ENCODE measurements around the gene MLKL. TPM values are rescaled to one million over a fixed set of nuclear protein-coding genes. Genes with fewer than 3 reads are reported as not detected.

The MLKL gene
- total and polyA plus RNA-seq, 2 experiments from 2014 or later, result 10.4 to 13.6 TPM

- no peak for DNase-seq
- Histone ChIP-seq H2AFZ (no peak overlapping the region), H3K27me3 (replicated peaks; ENCODE audit: insufficient read depth) (no peaks in the 10 kb centered on the region), H4K20me1 (ENCODE audit: insufficient read depth) (no peaks in the 10 kb centered on the region; the same call in 1 of the 2 replicates), H3K9me3 (ENCODE audit: low read depth) (no peaks in the 10 kb centered on the region), H3K9me2 (ENCODE audit: insufficient read depth) (no peaks in the 10 kb centered on the region), H3F3A (ENCODE audit: insufficient read depth) (no peaks in the 10 kb centered on the region), H3K9ac (no peak overlapping the region), H3K79me2 (ENCODE audit: insufficient read depth) (peaks cover 97% of the 10 kb centered on the region), H3K27ac (no peak overlapping the region), H3K36me3 (ENCODE audit: low read depth) (peaks cover 22% of the 10 kb centered on the region; the same call in 1 of the 2 replicates), H3K4me1 (ENCODE audit: insufficient read depth) (peaks cover 7% of the 10 kb centered on the region; the same call in 1 of the 2 replicates), H3K4me3 (no peak overlapping the region), H3K4me2 (ENCODE audit: unreplicated experiment) (no peak overlapping the region)
- in situ Hi-C loops (cut with MboI), result no loop called here
- TF ChIP-seq EZH2 (IDR thresholded peaks at IDR 0.05; ENCODE audit: insufficient read depth, poor library complexity, severe bottlenecking), result no peak
- no peak for TF ChIP-seq EZH2phosphoT487 (IDR thresholded peaks at IDR 0.05; ENCODE audit: insufficient read depth, low read depth)
- 88% methylated on average over 1 of the region's 1 CpG for WGBS, 2 experiments (ENCODE audit: low coverage in 1 of 2, low lambda C conversion rate in 2 of 2, missing lambda C conversion rate in 2 of 2)
These were observed 48.4 kb downstream of the MLKL start for GRCh38 chr16:74652249-74652648.

GRCh38 chr16:74651841-74652240 is 48.8 kb downstream of the MLKL start:
- H3K27me3 ChIP-seq (replicated peaks; ENCODE audit: insufficient read depth), result no peaks in the 10 kb centered on the region
- H2AFZ ChIP-seq, result no peak overlapping the region
- H4K20me1 ChIP-seq (ENCODE audit: insufficient read depth), result no peaks in the 10 kb centered on the region; the same call in 1 of the 2 replicates
- H3F3A ChIP-seq (ENCODE audit: insufficient read depth), result no peaks in the 10 kb centered on the region
- peaks cover 22% of the 10 kb centered on the region; the same call in 1 of the 2 replicates for H3K36me3 ChIP-seq (ENCODE audit: low read depth)
- no peak for DNase-seq
- no peak overlapping the region for H3K4me3 ChIP-seq
- TF ChIP-seq EZH2 (IDR thresholded peaks at IDR 0.05; ENCODE audit: insufficient read depth, poor library complexity, severe bottlenecking) (no peak), EZH2phosphoT487 (IDR thresholded peaks at IDR 0.05; ENCODE audit: insufficient read depth, low read depth) (no peak)
- in situ Hi-C loops (cut with MboI), result no loop called here
- no peak overlapping the region for H3K9ac ChIP-seq
- no peaks in the 10 kb centered on the region for H3K9me2 ChIP-seq (ENCODE audit: insufficient read depth)
- no peaks in the 10 kb centered on the region for H3K9me3 ChIP-seq (ENCODE audit: low read depth)
- no peak overlapping the region for H3K4me2 ChIP-seq (ENCODE audit: unreplicated experiment)
- no peak overlapping the region for H3K27ac ChIP-seq
- WGBS, 2 experiments (ENCODE audit: low coverage in 1 of 2, low lambda C conversion rate in 2 of 2, missing lambda C conversion rate in 2 of 2), result 87 to 98% methylated on average over 2 of the region's 2 CpGs
- peaks cover 11% of the 10 kb centered on the region; the same call in 1 of the 2 replicates for H3K4me1 ChIP-seq (ENCODE audit: insufficient read depth)
- peaks cover 97% of the 10 kb centered on the region for H3K79me2 ChIP-seq (ENCODE audit: insufficient read depth)

GRCh38 chr16:74650966-74651567 is 49.6 kb downstream of the MLKL start:
- no peak overlapping the region for H3K4me3 ChIP-seq
- H3K9me2 ChIP-seq (ENCODE audit: insufficient read depth), result no peaks in the 10 kb centered on the region
- H3K9me3 ChIP-seq (ENCODE audit: low read depth), result no peaks in the 10 kb centered on the region
- TF ChIP-seq EZH2phosphoT487 (IDR thresholded peaks at IDR 0.05; ENCODE audit: insufficient read depth, low read depth) (no peak), EZH2 (IDR thresholded peaks at IDR 0.05; ENCODE audit: insufficient read depth, poor library complexity, severe bottlenecking) (no peak)
- H3K9ac ChIP-seq, result no peak overlapping the region
- peaks cover 22% of the 10 kb centered on the region; the same call in 1 of the 2 replicates for H3K36me3 ChIP-seq (ENCODE audit: low read depth)
- no peak overlapping the region for H3K27ac ChIP-seq
- in situ Hi-C loops (cut with MboI), result no loop called here
- H3F3A ChIP-seq (ENCODE audit: insufficient read depth), result no peaks in the 10 kb centered on the region
- H4K20me1 ChIP-seq (ENCODE audit: insufficient read depth), result no peaks in the 10 kb centered on the region; the same call in 1 of the 2 replicates
- no peak overlapping the region for H3K4me2 ChIP-seq (ENCODE audit: unreplicated experiment)
- 82 to 83% methylated on average over 6 of the region's 6 CpGs for WGBS, 2 experiments (ENCODE audit: low coverage in 1 of 2, low lambda C conversion rate in 2 of 2, missing lambda C conversion rate in 2 of 2)
- no peak overlapping the region for H2AFZ ChIP-seq
- peak; percentile 27 for DNase-seq
- H3K4me1 ChIP-seq (ENCODE audit: insufficient read depth), result peaks cover 11% of the 10 kb centered on the region; the same call in 1 of the 2 replicates
- peaks cover 97% of the 10 kb centered on the region for H3K79me2 ChIP-seq (ENCODE audit: insufficient read depth)
- no peaks in the 10 kb centered on the region for H3K27me3 ChIP-seq (replicated peaks; ENCODE audit: insufficient read depth)

- DNase-seq, result no peak
- Histone ChIP-seq H2AFZ (no peak overlapping the region), H3K79me2 (ENCODE audit: insufficient read depth) (peaks cover 87% of the 10 kb centered on the region), H3K4me2 (ENCODE audit: unreplicated experiment) (no peak overlapping the region), H3K4me1 (ENCODE audit: insufficient read depth) (peaks cover 11% of the 10 kb centered on the region; the same call in 1 of the 2 replicates), H3K4me3 (no peak overlapping the region), H3K9me3 (ENCODE audit: low read depth) (no peaks in the 10 kb centered on the region), H3F3A (ENCODE audit: insufficient read depth) (no peaks in the 10 kb centered on the region), H3K27me3 (replicated peaks; ENCODE audit: insufficient read depth) (no peaks in the 10 kb centered on the region), H3K36me3 (ENCODE audit: low read depth) (peaks cover 23% of the 10 kb centered on the region; the same call in 1 of the 2 replicates), H3K9me2 (ENCODE audit: insufficient read depth) (no peaks in the 10 kb centered on the region), H4K20me1 (ENCODE audit: insufficient read depth) (no peaks in the 10 kb centered on the region; the same call in 1 of the 2 replicates), H3K27ac (no peak overlapping the region), H3K9ac (no peak overlapping the region)
- in situ Hi-C loops (cut with MboI), result no loop called here
- WGBS, 2 experiments (ENCODE audit: low coverage in 1 of 2, low lambda C conversion rate in 2 of 2, missing lambda C conversion rate in 2 of 2), result 56 to 69% methylated on average over 1 of the region's 1 CpG
- TF ChIP-seq EZH2phosphoT487 (IDR thresholded peaks at IDR 0.05; ENCODE audit: insufficient read depth, low read depth) (no peak), EZH2 (IDR thresholded peaks at IDR 0.05; ENCODE audit: insufficient read depth, poor library complexity, severe bottlenecking) (no peak)
These were observed 50.7 kb downstream of the MLKL start for GRCh38 chr16:74649839-74650504.

All from GM23248 (cell line).